Ovary (tissue), 3 donors: ENCODE measurements around the gene IRF2BPL.

ENCODE experiments used
- EP300 ChIP-seq: sonication (generic); formaldehyde crosslinking; IDR thresholded peaks from one replicate; pipeline ENCODE4 v1.6.1; 2017; ENCODE audit warnings: antibody characterized with exemption
- POLR2A ChIP-seq: fragments of 450-650 bp; IDR thresholded peaks from one replicate; pipeline ENCODE4 v1.6.1; 2017; ENCODE audit warnings: antibody characterized with exemption, mild to moderate bottlenecking, moderate library complexity
- TF ChIP-seq, protein P1 (sequence below), 3 donors: fragments of 450-650 bp in 2 of 3; fragments of 200-600 bp in 1 of 3; IDR thresholded peaks; one replicate each; pipeline versions ENCODE4 v1.5.1 to v1.8.0; 2016 to 2022; ENCODE audit warnings: antibody characterized with exemption in 3 of 3, mild to moderate bottlenecking in 1 of 3
- donor health status: DM: no; HTN: no; CAD: no.

DNA sequence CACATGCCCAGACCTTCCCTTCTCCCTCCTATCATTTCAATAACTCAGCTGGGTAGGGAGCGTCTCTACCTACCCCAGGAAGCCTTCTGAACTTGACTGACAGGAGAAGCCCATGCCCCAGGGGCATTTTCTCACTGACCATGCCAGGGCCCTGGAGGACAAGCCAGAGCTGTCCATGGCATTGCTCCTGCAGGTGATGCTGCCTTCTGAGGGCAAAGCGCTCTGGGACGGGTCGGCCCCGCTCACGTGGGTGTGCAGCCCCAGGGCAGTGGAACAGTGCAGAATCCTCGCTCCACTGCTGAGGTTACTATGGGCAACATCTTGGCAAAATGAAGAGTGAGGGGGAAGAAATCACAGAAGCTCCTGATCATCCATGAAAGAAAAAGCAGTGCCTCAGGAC, 41.0 kb upstream of the IRF2BPL start:
- TF ChIP-seq, protein P1, sequence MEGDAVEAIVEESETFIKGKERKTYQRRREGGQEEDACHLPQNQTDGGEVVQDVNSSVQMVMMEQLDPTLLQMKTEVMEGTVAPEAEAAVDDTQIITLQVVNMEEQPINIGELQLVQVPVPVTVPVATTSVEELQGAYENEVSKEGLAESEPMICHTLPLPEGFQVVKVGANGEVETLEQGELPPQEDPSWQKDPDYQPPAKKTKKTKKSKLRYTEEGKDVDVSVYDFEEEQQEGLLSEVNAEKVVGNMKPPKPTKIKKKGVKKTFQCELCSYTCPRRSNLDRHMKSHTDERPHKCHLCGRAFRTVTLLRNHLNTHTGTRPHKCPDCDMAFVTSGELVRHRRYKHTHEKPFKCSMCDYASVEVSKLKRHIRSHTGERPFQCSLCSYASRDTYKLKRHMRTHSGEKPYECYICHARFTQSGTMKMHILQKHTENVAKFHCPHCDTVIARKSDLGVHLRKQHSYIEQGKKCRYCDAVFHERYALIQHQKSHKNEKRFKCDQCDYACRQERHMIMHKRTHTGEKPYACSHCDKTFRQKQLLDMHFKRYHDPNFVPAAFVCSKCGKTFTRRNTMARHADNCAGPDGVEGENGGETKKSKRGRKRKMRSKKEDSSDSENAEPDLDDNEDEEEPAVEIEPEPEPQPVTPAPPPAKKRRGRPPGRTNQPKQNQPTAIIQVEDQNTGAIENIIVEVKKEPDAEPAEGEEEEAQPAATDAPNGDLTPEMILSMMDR (IDR thresholded peaks at IDR 0.05), result no peak
- TF ChIP-seq POLR2A (no peak), EP300 (no peak)
